OCI-LY3 (cell line): ENCODE measurements around the gene PHACTR2.

Source experiments
- CTCF ChIP-seq: fragments of 200-600, 300-600 bp; sonication (generic); IDR thresholded peaks from 2 replicates; pipeline ENCODE4 v1.5.1; 2014; ENCODE audit warnings: antibody characterized with exemption, low read length, low read depth
- EZH2phosphoT487 ChIP-seq: fragments of 200-600 bp; shearing (Covaris generic); IDR thresholded peaks from 2 replicates; pipeline ENCODE4 v1.6.1; 2018; ENCODE audit warnings: antibody characterized with exemption, mixed run types, low read depth

GRCh38 chr6:143732536-143732935, 54.8 kb downstream of the PHACTR2 start:
- no peak for TF ChIP-seq CTCF
- no peak for TF ChIP-seq EZH2phosphoT487
